HG03521 (cell line): Measurements from ENCODE around the gene GARIN3.

Experiments
- ATAC-seq: cut with Tn5 transposase; IDR thresholded peaks from one replicate; pipeline ENCODE4 v1.9.1; 2021; ENCODE audit warnings: mild to moderate bottlenecking, moderate library complexity; ENCODE audit not compliant: unreplicated experiment

The GARIN3 gene

DNA sequence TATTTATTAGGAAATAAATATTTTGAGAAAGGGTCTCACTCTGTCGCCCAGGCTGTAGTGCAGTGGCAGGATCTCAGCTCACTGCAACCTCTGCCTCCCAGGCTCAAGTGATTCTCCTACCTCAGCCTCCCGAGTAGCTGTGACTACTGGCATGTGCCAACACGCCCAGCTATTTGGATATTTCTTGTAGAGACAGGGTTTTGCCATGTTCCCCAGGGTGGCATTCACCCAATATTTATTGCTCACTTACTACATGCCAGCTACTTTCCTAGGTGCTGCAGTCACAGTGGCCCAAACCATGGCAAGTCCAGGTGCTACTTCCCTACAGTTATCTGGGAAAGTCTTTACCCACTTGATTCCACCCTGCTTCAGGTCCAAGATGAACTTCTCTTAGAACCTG, 15.1 kb downstream of the GARIN3 start:
- ATAC-seq, result no peak

DNA sequence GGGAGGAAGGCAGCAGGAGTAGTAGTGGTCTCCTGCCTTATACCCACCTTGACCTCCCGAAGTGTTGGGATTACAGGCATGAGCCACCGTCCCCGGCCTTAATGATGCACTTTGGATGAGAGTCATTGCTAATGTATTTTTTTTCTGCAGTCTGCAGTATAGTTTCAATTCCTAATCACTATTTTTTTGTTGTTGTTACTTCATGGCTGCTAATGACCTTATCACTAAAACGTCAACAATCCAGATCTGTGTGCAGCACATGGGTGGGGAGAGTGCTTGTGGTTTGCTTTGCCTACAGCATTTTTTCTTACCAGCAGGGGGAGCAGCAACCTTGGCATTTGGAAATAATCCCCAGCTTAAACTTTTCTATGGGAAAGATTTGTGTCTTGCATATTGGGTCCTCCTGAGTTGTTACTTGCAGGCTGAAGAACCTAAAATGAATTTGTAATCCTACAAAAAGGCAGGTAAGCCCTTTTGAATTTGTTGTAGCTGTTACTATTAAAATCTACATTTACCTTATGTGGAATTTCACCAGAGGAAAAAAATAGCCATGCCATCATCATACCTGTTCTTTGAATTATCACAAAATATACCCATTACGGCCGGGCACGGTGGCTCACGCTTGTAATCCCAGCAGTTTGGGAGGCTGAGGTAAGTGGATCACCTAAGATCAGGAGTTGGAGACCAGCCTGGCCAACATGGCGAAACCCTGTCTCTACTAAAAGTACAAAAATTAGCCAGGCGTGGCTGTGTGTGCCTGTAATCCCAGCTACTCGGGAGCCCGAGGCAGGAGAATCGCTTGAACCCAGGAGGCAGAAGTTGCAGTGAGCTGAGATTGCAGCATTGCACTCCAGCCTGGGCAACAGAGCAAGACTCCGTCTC, 17.1 kb downstream of the GARIN3 start:
- ATAC-seq, result peak; percentile 58

DNA sequence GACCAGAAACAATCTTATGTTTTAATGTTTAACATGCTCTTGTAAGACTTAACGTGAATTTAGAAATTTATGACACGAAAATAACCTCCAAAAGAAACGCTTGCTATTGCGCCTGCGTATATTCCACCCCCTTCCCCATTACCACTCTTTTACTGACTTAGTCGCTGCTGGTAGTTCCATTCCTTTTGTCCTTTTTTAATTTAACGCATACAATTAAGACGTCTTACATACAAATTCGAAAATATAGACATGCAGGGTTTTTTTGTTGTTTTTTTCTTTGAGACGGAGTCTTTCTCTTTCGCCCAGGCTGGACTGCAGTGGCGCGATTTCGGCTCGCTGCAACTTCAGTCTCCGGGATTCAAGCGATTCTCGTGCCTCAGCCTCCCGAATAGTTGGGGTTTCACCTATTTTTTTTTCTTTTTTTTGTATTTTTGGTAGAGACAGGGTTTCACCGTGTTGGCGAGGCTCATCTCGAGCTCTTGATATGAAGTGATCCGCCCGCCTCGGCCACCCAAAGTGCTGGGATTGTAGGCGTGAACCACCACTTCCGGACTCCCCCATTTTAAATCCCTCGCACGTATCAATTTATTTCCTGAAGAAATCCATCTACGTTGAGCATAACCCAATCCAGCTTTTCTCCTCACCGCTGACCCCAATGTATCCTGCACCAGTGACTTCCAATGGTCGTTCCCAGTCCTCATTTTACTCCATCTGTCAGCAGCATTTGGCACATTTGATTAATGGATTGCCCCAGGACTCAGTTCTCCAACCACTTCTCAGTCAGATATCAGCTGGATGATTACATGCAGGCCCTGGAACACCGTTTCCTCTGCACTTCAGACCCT, 22.7 kb downstream of the GARIN3 start:
- peak; percentile 30 for ATAC-seq

DNA sequence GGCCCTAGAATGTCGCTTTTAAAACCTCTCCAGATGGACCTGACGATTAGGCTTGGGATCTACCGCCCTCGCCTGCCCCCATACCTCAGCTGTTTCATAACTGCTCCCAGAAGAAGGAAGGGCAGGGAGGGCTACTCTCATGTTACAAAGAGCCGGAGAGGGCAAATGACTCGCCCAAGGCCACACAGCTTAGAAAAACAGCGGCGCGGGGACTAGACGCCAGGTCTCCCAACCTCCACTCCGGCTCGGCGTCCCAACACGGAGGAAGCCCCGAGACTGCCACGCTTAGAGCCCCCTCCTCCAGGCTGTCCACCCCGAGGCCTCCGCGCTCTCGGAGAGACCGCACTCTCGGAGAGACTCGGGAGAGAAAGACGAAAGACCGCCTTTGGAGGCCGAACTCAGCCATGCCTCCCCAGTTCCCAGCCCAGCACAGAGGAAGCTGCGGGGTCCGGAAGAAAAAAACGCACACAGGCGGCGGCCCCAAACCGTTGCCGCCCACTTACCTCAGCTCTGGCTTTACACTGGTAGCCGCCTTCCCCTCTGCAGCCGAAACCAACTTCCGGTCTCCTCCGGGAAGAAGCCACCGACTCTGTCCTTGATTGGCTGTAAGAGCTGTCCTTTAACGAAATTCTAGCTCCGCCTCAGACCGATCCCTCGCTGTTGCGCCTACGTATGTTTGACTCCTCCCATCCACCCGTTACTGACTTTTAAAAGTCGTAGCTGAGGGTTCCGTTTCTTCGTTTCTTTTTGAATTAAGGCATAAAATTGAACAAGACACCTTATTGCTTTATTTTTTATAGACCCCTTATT, 23.5 kb downstream of the GARIN3 start, which contains the start of gene MED7:
MED7 (minus strand) TSS at position 549 of the 810 bp plus-strand sequence. CDS start 3,434 bp downstream, outside the sequence.
- peak; percentile 100 for ATAC-seq

DNA sequence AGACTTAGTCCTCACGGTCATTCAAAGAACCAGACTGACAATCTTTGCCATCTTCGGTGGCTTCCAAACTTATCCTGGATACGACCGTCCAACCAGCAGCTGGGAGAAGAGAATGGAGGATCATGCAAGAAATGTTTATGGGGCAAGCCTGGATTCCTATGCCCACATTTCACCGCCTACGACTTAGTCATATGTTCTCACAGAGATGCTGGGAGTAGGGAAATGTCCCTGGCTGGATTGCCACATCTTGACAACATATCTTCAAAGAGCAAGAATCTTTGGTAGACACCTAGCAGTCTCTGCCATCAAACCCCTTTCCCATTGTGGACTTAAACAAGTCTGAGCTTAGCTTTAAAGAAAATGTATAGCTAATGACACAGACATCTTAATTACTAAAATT, 28.4 kb downstream of the GARIN3 start:
- ATAC-seq, result no peak

DNA sequence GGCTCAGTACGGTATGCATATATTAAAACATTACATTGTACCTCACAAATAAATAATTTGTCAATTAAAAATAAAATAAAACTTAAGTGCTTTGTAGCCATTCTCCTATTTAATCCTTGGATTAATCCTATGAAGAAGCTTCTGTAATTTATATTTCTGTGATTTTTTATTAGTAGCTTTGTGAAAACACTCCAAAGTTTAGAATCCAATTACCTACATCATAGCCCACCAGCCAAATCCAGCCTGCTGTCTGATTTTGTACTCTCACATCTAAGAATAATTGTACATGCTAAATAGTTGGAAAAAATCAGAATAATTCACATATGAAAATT, 33.8 kb downstream of the GARIN3 start:
- no peak for ATAC-seq

DNA sequence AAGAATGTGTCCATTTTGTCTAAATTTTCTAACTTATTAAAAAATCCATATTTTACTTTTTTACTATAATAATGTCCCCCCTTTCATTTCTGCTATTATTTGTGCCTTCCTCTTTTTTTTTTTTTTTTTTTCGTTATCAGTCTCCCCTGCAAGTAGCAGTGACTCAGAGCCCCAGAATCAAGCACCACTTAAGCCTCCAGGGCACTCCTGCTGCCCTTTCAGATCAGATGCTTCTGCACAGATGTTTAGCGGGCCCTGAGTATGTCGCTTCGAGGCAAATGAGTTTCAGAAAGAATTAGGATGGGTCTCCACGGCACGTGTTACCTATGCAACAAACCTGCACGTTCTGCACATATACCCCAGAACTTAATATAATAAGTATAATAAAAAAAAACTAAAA, 35.1 kb downstream of the GARIN3 start:
- ATAC-seq, result no peak

DNA sequence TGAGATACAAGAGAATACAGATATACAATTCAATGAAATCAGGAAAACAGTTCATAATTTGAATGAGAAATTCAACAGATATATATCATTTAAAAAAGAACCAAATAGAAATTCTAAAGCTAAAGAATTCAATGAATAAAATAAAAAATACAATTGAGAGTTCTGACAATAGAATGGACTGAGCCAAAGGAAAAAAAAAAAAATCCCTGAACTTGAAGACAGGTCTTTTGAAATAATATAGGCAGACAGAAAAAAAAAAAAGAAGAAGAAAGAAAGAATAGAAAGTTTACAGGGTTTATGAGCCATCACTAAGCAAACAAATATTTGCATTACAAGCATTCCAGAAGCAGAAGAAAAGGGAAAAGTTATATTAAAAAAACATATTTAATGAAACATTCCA, 44.4 kb downstream of the GARIN3 start:
- no peak for ATAC-seq

DNA sequence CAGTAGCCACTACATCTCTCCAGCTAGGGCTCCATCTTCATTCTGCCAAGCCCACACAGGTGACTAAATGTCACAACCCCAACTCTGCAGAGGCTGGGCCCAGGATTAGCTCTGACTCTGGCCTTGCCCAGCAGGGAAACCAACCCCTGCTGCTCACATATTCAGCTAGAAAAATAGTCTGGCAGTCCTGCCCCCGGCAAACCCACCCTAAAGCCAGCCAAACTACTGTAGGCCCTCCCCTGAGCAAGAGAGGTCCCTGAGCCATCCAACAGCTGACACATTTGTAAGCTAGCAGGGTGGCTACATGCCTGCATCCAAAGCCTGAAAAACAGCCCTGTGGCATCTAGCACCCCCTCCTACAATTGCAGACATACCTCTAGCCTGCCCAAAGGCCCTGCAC, 46.0 kb downstream of the GARIN3 start:
- no peak for ATAC-seq

DNA sequence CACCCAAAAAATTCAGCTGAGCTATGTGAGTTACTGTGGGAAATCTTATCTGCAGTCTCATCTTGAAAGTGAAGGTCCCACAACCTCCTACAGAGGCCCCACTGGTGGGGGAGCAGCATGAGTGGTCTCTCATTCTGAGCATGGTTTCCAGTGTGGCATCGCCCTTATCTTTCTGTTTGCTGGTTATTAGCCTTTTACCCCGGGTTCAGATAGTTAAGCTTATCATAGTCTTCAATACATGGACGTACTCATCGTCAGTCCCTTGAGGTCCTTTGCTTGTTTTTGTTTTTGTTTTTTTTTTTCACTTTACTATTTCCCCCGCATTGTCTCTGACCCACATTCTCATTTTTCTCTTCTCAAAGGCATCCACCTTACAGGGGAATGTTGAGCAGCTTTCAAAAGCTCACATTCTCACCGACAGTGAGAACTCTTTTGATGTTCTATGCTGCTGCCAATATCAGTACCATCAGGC, 49.5 kb downstream of the GARIN3 start:
- ATAC-seq, result peak; percentile 47

DNA sequence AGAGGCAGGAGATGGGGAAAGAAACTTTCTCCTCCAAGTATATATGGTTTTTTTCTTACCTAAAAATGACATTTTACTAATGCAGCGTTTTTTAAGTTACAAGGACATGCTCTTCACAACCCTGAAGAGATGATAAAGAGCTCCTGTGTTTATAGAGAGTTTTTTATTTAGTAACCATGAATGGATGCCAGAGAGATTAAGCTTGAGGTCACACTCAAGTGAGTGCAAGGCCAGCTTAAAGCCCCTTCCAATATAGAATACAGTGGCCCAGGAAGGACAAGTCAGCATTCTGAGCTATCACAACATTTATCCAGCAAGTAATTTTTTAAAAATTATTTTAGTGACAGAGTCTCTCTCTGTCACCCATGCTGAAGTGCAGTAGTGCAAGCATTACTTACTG, 50.6 kb downstream of the GARIN3 start:
- ATAC-seq, result no peak

DNA sequence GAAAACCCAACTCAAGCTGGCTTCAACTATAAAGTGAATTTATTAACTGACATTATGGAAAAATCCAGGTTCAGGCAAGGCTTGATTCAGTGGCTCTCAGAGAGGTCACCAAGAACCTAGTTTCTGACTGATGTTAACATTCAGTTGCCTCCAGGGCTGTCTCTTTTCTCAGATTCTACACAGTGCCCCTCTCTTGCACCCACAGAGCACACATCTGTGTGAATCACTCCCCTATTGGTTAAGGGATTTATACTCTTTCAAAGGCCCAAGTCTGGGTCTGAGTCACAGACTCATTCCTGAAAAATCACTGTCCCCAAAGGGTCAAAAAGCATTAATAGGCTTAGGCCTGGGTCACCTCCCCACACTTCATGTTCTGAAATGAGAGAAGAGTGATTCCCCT, 51.1 kb downstream of the GARIN3 start:
- no peak for ATAC-seq

DNA sequence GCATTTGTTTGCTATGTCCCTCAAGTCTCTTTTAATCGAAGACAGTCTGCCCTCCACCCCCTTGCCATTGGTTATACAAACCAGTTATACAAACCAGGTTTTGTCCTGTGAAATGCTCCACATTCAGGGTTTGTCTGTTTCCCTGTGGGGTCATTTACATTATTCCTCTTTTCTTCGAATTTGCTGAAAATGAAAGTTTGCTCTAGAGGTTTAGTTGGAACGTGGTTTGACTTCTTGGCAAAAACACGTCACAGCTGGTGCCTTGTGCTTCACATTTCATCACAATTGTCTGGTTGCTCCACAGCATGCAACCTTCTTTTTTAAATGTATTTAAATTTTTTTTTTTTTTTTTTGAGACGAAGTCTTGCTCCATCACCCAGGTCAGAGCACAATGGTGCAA, 53.1 kb downstream of the GARIN3 start:
- no peak for ATAC-seq
